Cardiac muscle cell (in vitro differentiated cells and primary cell): ENCODE measurements around the gene RASEF. TPM values are rescaled to one million over a fixed set of nuclear protein-coding genes. Genes with fewer than 3 reads are reported as not detected.

Experiments used
- DNase-seq, 2 donors: peaks; one replicate each; pipeline versions ENCODE4 v3.0.0 to v3.0.0-alpha.2; 2010 to 2017; ENCODE audit warnings: low read depth in 1 of 2, low spot score in 1 of 2
- H3K27ac ChIP-seq: fragments of 200-600 bp; sonication (generic); 2 replicates; pipeline ENCODE4 v1.5.1; 2016
- H3K27me3 ChIP-seq: fragments of 200-600 bp; sonication (generic); 2 replicates; pipeline ENCODE4 v1.6.0; 2016; ENCODE audit warnings: control low read depth
- H3K36me3 ChIP-seq: fragments of 200-600 bp; sonication (generic); 2 replicates; pipeline ENCODE4 v1.5.1; 2016; ENCODE audit warnings: control low read depth
- H3K4me1 ChIP-seq: fragments of 200-600 bp; sonication (generic); 2 replicates; pipeline ENCODE4 v1.8.1; 2017; ENCODE audit warnings: low read depth, mild to moderate bottlenecking, mixed run types
- H3K4me3 ChIP-seq: fragments of 200-600 bp; sonication (generic); 2 replicates; pipeline ENCODE4 v1.5.1; 2016; ENCODE audit warnings: mild to moderate bottlenecking
- H3K9me3 ChIP-seq: fragments of 200-600 bp; sonication (generic); 2 replicates; pipeline ENCODE4 v1.5.1; 2017; ENCODE audit warnings: low read depth, mild to moderate bottlenecking, control low read depth
- polyA plus RNA-seq: library from polyadenylated mRNA; unstranded; fragments of >200 nt; fragmentation: Nextera tagmentation; extraction: Ambion mirVana; gene quantifications from 2 replicates; pipeline ENCODE4 v1.2.1, GENCODE V29; 2016
- total RNA-seq: library from RNA; depleted of rRNA; stranded (reverse); fragments of >200 nt; gene quantifications from 2 replicates; pipeline ENCODE4 v1.2.3, GENCODE V29; 2016
- TF ChIP-seq, protein P1 (sequence below): IDR thresholded peaks from 2 replicates; pipeline ENCODE4 v1.5.1; 2012; ENCODE audit warnings: low read depth, mild to moderate bottlenecking, low read length

RASEF gene
- total and polyA plus RNA-seq, 2 experiments from 2014 or later = 0.27 to 0.33 TPM

DNA sequence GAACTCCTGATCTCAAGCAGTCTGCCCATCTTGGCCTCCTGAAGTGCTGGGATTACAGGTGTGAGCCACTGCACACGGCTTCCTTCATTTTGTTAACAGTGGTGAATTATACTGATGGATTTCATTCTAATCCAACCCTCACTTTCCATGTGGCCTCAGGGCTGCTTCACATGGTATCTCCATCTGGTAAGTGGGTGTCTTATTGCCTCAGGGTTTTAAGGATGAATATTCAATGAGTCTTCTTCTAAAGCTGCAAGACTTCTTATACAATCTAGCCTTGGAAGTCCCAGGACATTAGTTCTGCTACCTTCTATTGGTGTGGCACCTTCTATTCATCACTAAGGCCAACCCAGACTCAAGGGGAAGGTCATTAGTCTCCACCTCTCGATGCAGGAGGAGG is 8.7 kb upstream of the RASEF start:
- H3K27me3 ChIP-seq = peaks cover 86% of the 10 kb centered on the region
- TF ChIP-seq, protein P1, sequence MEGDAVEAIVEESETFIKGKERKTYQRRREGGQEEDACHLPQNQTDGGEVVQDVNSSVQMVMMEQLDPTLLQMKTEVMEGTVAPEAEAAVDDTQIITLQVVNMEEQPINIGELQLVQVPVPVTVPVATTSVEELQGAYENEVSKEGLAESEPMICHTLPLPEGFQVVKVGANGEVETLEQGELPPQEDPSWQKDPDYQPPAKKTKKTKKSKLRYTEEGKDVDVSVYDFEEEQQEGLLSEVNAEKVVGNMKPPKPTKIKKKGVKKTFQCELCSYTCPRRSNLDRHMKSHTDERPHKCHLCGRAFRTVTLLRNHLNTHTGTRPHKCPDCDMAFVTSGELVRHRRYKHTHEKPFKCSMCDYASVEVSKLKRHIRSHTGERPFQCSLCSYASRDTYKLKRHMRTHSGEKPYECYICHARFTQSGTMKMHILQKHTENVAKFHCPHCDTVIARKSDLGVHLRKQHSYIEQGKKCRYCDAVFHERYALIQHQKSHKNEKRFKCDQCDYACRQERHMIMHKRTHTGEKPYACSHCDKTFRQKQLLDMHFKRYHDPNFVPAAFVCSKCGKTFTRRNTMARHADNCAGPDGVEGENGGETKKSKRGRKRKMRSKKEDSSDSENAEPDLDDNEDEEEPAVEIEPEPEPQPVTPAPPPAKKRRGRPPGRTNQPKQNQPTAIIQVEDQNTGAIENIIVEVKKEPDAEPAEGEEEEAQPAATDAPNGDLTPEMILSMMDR = no peak
- no peak overlapping the region for H3K27ac ChIP-seq
- no peak for DNase-seq
- no peaks in the 10 kb centered on the region for H3K9me3 ChIP-seq
- no peak overlapping the region for H3K4me3 ChIP-seq
- H3K36me3 ChIP-seq = no peaks in the 10 kb centered on the region
- no peaks in the 10 kb centered on the region for H3K4me1 ChIP-seq

DNA sequence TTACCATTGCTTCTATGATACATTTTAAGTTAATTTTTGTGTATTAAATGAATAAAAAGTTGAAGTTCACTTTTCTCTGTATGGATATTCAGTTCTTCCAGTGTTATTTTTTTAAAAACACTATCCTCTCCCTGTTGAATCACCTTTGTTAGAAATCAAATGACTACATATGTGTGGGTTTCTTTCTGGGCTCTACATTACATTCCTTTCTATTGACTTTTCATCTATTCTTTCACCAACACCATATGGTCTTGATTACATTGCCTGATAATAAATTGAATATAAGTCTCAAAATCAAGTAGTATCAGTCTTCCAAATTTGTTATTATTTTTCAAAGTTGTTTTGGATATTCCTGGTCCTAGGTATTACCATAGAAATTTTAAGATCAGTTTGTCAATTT is 7.3 kb upstream of the RASEF start:
- no peak overlapping the region for H3K27ac ChIP-seq
- DNase-seq = no peak
- no peaks in the 10 kb centered on the region for H3K9me3 ChIP-seq
- no peaks in the 10 kb centered on the region for H3K4me1 ChIP-seq
- TF ChIP-seq, protein P1 = no peak
- H3K27me3 ChIP-seq = peaks cover 98% of the 10 kb centered on the region
- H3K36me3 ChIP-seq = no peaks in the 10 kb centered on the region
- no peak overlapping the region for H3K4me3 ChIP-seq

DNA sequence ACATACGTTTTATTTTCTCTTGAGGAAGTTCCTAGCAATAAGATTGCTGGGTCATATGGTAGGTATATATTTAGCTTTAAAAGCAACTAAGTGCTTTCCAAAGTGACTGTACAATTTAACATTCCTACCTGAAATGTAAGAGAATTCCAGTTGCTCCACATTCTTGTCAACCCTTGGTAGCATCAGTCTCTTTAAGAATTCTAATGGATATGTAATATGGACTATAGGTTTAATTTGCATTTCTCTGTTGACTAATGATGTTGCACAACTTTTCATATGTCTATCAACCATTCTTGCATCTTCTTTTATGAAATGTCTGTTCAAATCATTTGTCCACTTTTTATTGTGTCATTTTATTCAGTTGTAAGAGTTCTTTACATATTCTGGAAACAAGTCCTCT is 6.7 kb upstream of the RASEF start:
- H3K4me3 ChIP-seq = no peak overlapping the region
- H3K4me1 ChIP-seq = no peaks in the 10 kb centered on the region
- H3K27me3 ChIP-seq = peaks cover 98% of the 10 kb centered on the region
- H3K36me3 ChIP-seq = no peaks in the 10 kb centered on the region
- no peaks in the 10 kb centered on the region for H3K9me3 ChIP-seq
- no peak for DNase-seq
- no peak overlapping the region for H3K27ac ChIP-seq
- TF ChIP-seq, protein P1 = no peak

DNA sequence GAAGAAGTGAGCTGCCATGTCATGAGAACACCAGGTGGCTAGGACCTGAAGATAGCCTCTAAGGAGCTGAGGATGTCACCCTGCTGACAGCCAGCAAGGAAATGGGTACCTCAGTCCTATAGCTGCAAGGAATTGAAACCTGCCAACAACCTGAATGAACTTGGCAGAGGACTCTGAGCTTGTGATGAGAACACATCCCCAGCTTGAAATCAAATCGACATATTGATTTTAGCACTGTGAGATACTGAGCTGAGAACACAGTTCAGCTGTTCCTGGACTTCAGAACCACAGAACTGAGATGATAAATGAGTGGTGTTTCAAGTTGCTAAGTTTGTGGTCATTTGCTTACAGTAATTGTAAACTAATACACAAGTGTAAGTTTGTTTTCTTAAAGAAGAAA is 5.5 kb upstream of the RASEF start:
- Histone ChIP-seq H3K9me3 (no peaks in the 10 kb centered on the region), H3K4me3 (no peak overlapping the region), H3K36me3 (no peaks in the 10 kb centered on the region), H3K27ac (no peak overlapping the region), H3K27me3 (peaks cover 98% of the 10 kb centered on the region), H3K4me1 (no peaks in the 10 kb centered on the region)
- TF ChIP-seq, protein P1 = no peak
- DNase-seq = no peak

DNA sequence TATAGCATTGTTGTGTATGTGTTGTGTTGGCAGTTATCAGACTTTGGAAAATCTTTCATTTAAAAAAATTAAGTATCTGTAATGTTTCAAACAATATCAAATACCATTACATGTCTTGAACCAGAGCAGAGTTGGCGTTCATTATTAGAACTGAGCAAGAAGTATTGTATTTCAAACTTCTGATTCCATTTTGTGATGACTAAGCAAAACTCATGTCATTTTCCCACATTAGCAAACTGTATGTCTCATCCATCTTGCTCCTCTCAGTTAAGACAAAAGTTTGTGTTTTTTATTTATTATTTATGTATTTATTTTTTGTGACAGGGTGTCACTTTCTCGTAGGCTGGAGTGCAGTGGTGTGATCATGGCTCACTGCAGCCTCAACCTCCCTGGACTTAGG is 4.6 kb upstream of the RASEF start:
- Histone ChIP-seq H3K9me3 (no peaks in the 10 kb centered on the region), H3K4me1 (no peaks in the 10 kb centered on the region), H3K27me3 (peaks cover 98% of the 10 kb centered on the region), H3K27ac (no peak overlapping the region), H3K36me3 (no peaks in the 10 kb centered on the region), H3K4me3 (no peak overlapping the region)
- TF ChIP-seq, protein P1 = no peak
- no peak for DNase-seq

DNA sequence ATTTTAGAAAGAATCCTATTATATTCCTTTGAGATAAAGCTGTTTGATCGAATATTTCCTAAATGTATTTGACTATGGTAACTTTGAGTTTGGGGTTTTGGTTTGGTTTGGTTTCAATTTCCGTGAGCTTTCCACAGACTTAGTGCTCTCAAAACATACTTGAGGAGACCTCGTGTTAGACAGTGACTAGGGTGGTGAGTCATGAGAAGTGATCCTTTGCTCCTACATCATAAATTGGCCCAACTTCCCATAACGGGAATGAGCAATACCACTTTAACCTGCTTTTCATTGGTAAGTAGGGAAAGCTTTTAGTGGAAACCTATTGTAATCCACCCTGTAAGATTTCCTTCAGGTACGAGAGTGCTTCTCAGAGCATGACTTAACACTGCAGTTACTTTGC is 3.8 kb upstream of the RASEF start:
- no peak overlapping the region for H3K27ac ChIP-seq
- TF ChIP-seq, protein P1 = no peak
- H3K4me1 ChIP-seq = no peaks in the 10 kb centered on the region

More for the DNA sequence above, 3.8 kb upstream of the RASEF start:
- Histone ChIP-seq H3K27me3 (peaks cover 98% of the 10 kb centered on the region), H3K9me3 (no peaks in the 10 kb centered on the region), H3K36me3 (no peaks in the 10 kb centered on the region), H3K4me3 (no peak overlapping the region)
- DNase-seq = no peak
